GM12865 (cell line): ENCODE results near the gene DISP2.

Source experiments
- DNase-seq: peaks from one replicate; pipeline ENCODE4 v3.0.0; 2010; ENCODE audit warnings: low read depth
- H3K4me3 ChIP-seq: 2 replicates; pipeline ENCODE4 v1.5.1; 2011; ENCODE audit warnings: mild to moderate bottlenecking, low read depth, low read length, control low read depth
- TF ChIP-seq, protein P1 (sequence below): IDR thresholded peaks from 2 replicates; pipeline ENCODE4 v1.5.1; 2011; ENCODE audit warnings: low read length, control low read depth, low read depth, inconsistent platforms; ENCODE audit not compliant: insufficient read depth; ENCODE audit errors: missing control alignments

Gene DISP2

DNA sequence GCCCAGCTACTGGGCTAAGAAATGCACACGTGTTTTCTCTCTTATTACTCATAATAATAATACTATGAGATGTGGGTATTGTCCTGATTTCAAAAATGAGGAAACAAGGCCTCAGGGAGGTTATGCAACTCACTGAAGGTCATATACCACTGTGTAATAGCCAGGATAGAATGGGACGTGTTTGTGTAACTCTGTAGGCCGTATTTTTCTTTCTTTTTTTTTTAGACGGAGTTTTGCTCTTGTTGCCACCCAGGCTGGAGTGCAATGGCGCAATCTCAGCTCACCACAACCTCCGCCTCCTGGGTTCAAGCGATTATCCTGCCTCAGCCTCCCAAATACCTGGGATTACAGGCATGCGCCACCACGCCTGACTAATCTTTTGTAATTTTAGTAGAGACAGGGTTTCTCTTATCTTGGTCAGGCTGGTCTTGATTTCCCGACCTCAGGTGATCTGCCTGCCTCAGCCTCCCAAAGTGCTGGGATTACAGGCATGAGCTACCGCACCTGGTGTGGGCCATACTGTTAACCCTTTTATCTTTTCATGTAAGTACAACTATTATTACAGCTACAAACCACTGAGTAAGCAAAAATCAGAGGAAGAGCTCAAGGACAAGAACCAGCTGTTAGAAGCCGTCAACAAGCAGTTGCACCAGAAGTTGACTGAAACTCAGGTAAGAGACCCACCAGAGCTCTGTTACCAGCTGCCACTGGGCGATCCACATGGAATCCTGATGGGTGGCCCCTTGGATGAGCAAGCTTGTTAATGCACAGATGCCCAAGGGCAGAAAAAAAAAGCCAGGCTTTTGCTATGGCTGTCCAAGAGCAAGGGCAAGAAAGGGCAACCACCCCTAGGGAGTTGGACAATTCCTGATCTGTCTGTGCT is 31.2 kb downstream of the DISP2 start:
- TF ChIP-seq, protein P1, sequence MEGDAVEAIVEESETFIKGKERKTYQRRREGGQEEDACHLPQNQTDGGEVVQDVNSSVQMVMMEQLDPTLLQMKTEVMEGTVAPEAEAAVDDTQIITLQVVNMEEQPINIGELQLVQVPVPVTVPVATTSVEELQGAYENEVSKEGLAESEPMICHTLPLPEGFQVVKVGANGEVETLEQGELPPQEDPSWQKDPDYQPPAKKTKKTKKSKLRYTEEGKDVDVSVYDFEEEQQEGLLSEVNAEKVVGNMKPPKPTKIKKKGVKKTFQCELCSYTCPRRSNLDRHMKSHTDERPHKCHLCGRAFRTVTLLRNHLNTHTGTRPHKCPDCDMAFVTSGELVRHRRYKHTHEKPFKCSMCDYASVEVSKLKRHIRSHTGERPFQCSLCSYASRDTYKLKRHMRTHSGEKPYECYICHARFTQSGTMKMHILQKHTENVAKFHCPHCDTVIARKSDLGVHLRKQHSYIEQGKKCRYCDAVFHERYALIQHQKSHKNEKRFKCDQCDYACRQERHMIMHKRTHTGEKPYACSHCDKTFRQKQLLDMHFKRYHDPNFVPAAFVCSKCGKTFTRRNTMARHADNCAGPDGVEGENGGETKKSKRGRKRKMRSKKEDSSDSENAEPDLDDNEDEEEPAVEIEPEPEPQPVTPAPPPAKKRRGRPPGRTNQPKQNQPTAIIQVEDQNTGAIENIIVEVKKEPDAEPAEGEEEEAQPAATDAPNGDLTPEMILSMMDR = no peak
- DNase-seq = no peak
- H3K4me3 ChIP-seq = no peak overlapping the region

DNA sequence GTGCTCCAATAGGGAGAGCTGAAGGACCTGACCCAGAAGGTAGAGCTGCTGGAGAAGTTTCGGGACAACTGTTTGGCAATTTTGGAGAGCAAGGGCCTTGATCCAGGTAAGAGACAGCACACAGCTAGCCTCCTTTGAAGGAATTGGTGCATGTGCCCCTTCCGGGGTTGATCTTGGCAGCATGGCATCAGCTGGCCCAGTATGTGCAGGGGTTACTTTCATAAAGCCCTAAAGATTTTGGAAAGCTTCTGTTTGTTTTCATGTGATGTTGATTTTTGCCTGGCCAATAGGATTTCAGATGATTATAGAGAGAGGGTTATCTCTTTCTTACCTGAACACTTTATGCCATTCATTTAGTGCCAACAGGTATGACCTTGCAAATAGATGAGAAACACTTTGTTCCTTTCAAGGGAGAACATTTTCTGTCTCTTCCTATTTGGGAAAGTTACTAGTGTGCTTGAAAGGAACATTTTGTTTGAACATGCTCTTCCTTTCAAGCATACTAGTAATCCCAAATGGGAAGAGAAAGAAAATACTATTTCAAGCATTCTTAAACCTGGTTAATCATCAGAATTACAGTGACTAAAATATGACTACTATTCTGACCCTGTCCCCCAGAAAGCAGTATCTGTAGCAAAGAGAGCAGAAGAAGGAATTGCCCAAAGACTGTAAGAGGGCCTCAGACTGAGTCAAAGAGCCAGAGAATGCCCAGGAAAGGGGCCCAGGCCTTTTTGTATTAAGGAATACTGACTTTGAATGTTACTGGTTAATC is 32.0 kb downstream of the DISP2 start:
- no peak for DNase-seq
- TF ChIP-seq, protein P1 = no peak
- no peak overlapping the region for H3K4me3 ChIP-seq

DNA sequence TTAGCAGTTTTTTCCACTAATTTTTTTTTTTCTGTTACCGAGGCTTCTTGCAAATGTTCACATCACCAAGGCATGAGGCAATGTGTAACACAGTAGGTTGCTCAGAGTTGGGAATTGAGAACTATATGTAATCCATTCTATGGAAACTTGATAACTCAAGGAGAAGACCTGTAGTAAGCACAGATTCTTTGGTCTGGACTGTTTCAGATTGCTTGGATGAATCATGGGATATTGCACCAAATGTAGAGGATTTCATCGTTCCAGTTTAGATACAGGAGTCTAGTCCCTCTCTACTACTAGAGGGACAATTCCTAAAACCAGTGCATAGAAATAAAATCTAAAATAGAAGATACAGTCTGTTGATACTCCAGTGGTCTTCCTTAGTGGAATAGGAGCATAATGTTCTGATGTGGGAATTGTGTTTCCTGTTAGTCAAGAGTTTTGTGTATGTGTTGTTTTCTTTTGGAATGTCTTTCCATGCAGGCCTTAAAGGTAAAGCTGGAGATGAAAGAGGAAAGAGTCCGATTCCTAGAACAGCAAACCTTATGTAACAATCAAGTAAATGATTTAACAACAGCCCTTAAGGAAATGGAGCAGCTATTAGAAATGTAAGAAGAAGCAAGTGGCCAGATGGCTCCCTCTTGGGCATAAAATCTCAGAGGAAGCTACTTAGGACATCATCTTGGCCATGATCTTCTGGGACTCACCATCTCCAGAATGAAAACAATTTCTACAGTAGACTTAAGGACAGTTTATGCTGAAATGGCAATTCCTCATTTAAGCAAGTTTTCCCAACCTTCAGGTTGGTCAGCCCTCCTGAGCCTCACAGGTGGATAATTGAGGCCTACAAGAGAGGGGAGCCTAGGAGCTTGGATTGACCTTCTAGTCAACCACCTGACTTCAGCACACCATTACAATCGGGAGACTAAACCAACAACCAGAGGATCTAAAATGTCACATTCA is 35.2 kb downstream of the DISP2 start:
- DNase-seq = no peak
- H3K4me3 ChIP-seq = no peak overlapping the region
- TF ChIP-seq, protein P1 = no peak

DNA sequence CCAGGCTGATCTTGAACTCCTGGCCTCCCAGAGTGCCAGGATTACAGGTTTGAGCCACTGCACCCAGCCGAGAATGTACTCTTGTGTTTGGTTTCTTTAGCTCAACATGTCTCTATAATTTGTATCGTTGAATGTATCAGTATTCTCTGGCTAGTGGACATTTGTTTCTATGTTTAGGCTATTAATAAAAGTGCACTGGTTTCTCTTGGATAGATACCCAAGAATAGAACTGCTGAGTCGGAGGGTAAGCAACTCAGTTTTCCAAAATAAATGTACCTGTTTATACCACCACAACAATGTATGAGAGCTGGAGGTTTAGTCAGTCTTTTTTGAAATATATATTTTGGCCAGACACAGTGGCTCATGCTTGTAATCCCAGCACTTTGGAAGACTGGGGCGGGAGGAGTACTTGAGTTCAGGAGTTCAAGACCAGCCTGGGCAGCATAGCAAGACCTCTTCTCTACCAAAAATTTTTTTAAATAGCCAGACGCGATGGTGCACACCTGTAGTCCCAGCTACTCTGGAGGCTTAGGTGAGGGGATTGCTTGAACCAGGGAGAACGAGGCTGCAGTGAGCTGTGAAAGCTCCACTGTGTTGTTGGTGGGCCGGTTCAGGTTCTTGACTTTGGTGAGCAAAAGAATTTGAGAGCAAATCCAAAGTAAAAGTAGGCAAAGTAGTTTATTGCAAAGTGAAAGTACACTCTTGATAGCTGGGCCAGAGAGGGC is 39.8 kb downstream of the DISP2 start:
- DNase-seq = no peak
- H3K4me3 ChIP-seq = no peak overlapping the region
- TF ChIP-seq, protein P1 = no peak

DNA sequence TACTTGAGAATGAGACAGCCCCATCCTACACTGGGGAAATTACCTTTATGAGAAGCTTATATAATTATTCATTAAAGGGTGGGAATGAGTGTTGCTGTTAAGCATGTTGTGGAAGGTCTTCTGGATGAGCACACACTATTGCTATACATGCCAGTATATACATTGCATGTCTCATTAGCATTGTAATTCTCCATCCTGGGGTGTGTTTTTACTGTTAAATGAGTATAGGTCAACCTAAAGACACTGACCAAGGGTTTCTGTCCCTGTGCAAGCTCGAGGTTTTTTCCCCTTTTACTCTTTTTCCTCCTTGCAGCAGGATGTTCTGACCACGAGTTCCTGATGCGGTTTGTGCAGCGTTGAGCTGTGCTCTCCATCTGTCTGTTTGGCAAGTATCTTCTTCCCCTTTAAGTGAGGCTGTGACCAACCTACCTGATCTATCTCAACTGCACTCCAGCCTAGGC is 40.4 kb downstream of the DISP2 start:
- H3K4me3 ChIP-seq = no peak overlapping the region
- peak; percentile 73 for DNase-seq
- TF ChIP-seq, protein P1 = no peak

DNA sequence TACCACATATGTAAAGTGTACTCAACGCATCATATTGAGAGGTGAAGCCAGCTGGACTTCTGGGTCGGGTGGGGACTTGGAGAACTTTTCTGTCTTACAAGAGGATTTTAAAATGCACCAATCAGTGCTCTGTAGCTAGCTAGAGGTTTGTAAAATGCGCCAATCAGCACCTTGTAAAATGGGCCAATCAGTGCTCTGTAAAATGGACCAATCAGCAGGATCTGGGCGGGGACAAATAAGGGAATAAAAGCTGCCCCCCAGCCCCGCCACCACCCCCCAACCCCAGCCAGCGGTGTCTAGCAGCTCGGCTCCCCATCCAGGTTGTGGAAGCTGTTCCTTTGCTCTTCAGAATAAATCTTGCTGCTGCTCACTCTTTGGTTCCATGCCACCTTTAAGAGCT is 41.4 kb downstream of the DISP2 start:
- H3K4me3 ChIP-seq = no peak overlapping the region
- DNase-seq = no peak
- TF ChIP-seq, protein P1 = no peak
